Endothelial cell of umbilical vein (primary cell): Measurements from ENCODE around the gene IDUA. TPM values are rescaled to one million over a fixed set of nuclear protein-coding genes. Genes with fewer than 3 reads are reported as not detected.

Experiments
- BruUV-seq: library from RNA; stranded (reverse); fragments of 400-500 nt; replicated peaks from 2 replicates; lab custom pipeline; 2021; lab: Mats Ljungman, UMichigan
- CTCF ChIA-PET: fragments of 300-600, 350-600 bp; sonication (Branson Sonifier 250); formaldehyde crosslinking; loops from one replicate; lab custom pipeline; 2021; ENCODE audit warnings: antibody characterized with exemption, inconsistent platforms; lab: Charles Lee
- POLR2A ChIA-PET: fragments of 300-600, 350-600 bp; sonication (Branson Sonifier 250); formaldehyde crosslinking; loops from one replicate; lab custom pipeline; 2021; ENCODE audit warnings: antibody characterized with exemption, inconsistent platforms; lab: Charles Lee
- DNase-seq: peaks from one replicate; pipeline ENCODE4 v3.0.0-alpha.2; 2011; ENCODE audit warnings: low read depth, low spot score
- FAIRE-seq: peaks from 2 replicates; lab custom pipeline; 2011; peaks lifted over from hg19 to GRCh38; lab: Jason Lieb, UNC
- H2AFZ ChIP-seq: 2 replicates; pipeline ENCODE4 v1.6.0; 2012; ENCODE audit warnings: low read depth, low read length, control low read depth, inconsistent platforms
- H3K27ac ChIP-seq: 2 replicates; pipeline ENCODE4 v1.5.1; 2011; ENCODE audit warnings: low read depth, mild to moderate bottlenecking, control low read depth, low read length, moderate library complexity; ENCODE audit not compliant: insufficient read depth
- H3K27me3 ChIP-seq, 2 experiments: 2 replicates each; pipeline versions ENCODE4 v1.6.0 to v1.6.1; 2011; ENCODE audit warnings: low read length in 2 of 2, mixed read lengths in 1 of 2; ENCODE audit not compliant: control insufficient read depth in 2 of 2, insufficient read depth in 2 of 2
- H3K36me3 ChIP-seq, 2 experiments: 2 replicates in 1 of 2; 3 replicates in 1 of 2; pipeline ENCODE4 v1.5.1; 2011; ENCODE audit warnings: low read length in 2 of 2, mild to moderate bottlenecking in 1 of 2, moderate library complexity in 1 of 2; ENCODE audit not compliant: control insufficient read depth in 2 of 2, insufficient read depth in 2 of 2; ENCODE audit errors: extremely low read depth in 1 of 2
- H3K4me1 ChIP-seq: 3 replicates; pipeline ENCODE4 v1.5.1; 2011; ENCODE audit warnings: mild to moderate bottlenecking, low read length; ENCODE audit not compliant: control insufficient read depth, insufficient read depth; ENCODE audit errors: extremely low read depth
- H3K4me2 ChIP-seq: 2 replicates; pipeline ENCODE4 v1.6.1; 2011; ENCODE audit warnings: low read length, control low read depth, mixed read lengths; ENCODE audit not compliant: insufficient read depth
- H3K4me3 ChIP-seq, 3 experiments: fragments of 200-600 bp in 1 of 3; sonication (generic), shearing (Covaris generic) in 1 of 3; replicated peaks in 1 of 3; 2 replicates each; pipeline ENCODE4 v1.5.1; 2011 to 2016; ENCODE audit warnings: control low read depth in 3 of 3, low read length in 3 of 3, mild to moderate bottlenecking in 2 of 3, inconsistent platforms in 1 of 3, low read depth in 1 of 3, moderate library complexity in 1 of 3; ENCODE audit not compliant: insufficient read depth in 1 of 3
- H3K79me2 ChIP-seq: 2 replicates; pipeline ENCODE4 v1.6.0; 2012; ENCODE audit warnings: low read length, inconsistent platforms; ENCODE audit not compliant: control insufficient read depth, insufficient read depth
- H3K9ac ChIP-seq: replicated peaks from 2 replicates; pipeline ENCODE3; 2011; ENCODE audit warnings: low read length, control low read depth; ENCODE audit not compliant: insufficient read depth; ENCODE audit errors: extremely low read depth
- H3K9me1 ChIP-seq: replicated peaks from 3 replicates; pipeline ENCODE4 v1.6.0; 2011; ENCODE audit warnings: mild to moderate bottlenecking, low read length; ENCODE audit not compliant: control insufficient read depth, insufficient read depth; ENCODE audit errors: extremely low read depth
- H3K9me3 ChIP-seq: replicated peaks from 2 replicates; pipeline ENCODE4 v1.5.1; 2012; ENCODE audit warnings: low read length, inconsistent platforms; ENCODE audit not compliant: control insufficient read depth, insufficient read depth
- H4K20me1 ChIP-seq: replicated peaks from 2 replicates; pipeline ENCODE3; 2011; ENCODE audit warnings: mild to moderate bottlenecking, low read length; ENCODE audit not compliant: control insufficient read depth, insufficient read depth; ENCODE audit errors: extremely low read depth
- CTCF ChIP-seq, 2 donors: IDR thresholded peaks; 1 replicate in 1 of 2; 2 replicates in 1 of 2; pipeline ENCODE4 v1.5.1; 2011; ENCODE audit warnings: low read length in 2 of 2, mild to moderate bottlenecking in 2 of 2, moderate library complexity in 2 of 2, control low read depth in 1 of 2, inconsistent platforms in 1 of 2, low read depth in 1 of 2; ENCODE audit not compliant: insufficient read depth in 1 of 2; ENCODE audit errors: extremely low read depth in 1 of 2
- EZH2 ChIP-seq: IDR thresholded peaks from 2 replicates; pipeline ENCODE4 v1.6.1; 2012; ENCODE audit warnings: borderline replicate concordance, low read depth, mild to moderate bottlenecking, moderate library complexity, low read length, inconsistent platforms; ENCODE audit not compliant: severe bottlenecking
- GATA2 ChIP-seq: IDR thresholded peaks from 2 replicates; pipeline ENCODE4 v1.7.0; 2011; ENCODE audit warnings: low read depth, mild to moderate bottlenecking, moderate library complexity, mixed read lengths, low read length; ENCODE audit not compliant: insufficient read length, insufficient read depth
- dilution Hi-C: fragments of 300-500 bp; cut with MboI; formaldehyde crosslinking; loops from one replicate; pipeline ENCODE4 v1.15.0; 2019; ENCODE audit warnings: low sequenced_read_pairs; ENCODE audit not compliant: extremely low pct_ligation_motif_present
- intact Hi-C: fragments of 100-400 bp; cut with micrococcal nuclease; formaldehyde crosslinking; loops from one replicate; pipeline ENCODE4 v1.10.0; 2022
- polyA plus RNA-seq, 4 experiments: library from polyadenylated mRNA; depleted of rRNA in 3 of 4; stranded (reverse) in 3 of 4; unstranded in 1 of 4; fragments of >200 nt; gene quantifications; 2 replicates each; pipeline versions ENCODE4 v1.2.1 to v1.2.3, GENCODE V29; 2011 to 2012; ENCODE audit warnings: missing spikeins in 1 of 4
- total RNA-seq: library from RNA; stranded (reverse); gene quantifications from 2 replicates; pipeline ENCODE4 v1.2.3, GENCODE V29; 2021

The IDUA gene
- total and polyA plus RNA-seq, 2 donors (not counting 3 experiments of a cell fraction or from before 2014, with no cell fraction given): 19.1 to 34.1 TPM

DNA sequence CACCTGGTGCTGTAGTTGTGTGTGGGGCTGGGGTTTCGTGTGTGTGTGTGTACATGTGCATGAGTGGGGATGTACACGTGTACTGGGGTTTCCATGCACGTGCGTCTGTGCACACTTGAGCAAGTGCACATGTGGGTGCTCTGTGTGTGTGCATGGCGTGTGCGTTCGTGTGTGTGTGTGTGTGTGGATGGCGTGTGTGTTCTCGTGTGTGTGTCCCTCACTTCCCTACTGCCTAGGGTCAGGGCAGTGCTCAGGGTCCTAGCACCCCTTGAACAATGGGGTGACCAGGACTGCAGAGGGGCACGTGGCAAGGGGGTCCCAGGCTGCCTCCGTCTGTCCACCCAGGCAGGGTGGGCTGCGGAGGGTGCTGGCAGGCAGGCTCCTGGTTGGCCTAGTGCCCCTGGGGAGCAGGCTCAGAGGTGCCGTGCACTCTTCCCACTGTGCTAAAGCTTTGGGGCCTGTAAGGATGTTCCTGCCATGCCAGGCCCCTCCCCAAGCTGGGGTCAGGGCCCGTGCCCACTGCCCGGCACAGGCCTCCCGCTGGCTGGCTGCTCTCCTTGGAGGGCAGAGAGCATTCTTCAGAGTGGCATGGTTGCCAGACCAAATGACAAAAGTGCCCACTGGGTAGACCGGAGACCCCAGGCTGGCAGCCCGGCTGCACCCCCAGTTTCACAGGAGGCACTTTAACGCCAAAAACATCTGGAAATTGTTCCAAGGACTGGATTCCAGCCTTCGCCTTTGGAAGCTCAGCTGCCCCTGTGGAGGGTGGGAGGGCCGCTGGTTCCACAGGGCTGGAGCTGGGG lies 53.7 kb downstream of the IDUA start:
- Histone ChIP-seq H3K9ac (no peak overlapping the region), H3K9me3 (no peaks in the 10 kb centered on the region), H3K27me3 (no peaks in the 10 kb centered on the region), H3K27ac (no peak overlapping the region), H4K20me1 (no peaks in the 10 kb centered on the region), H3K79me2 (no peaks in the 10 kb centered on the region), H3K9me1 (no peaks in the 10 kb centered on the region), H3K36me3 (no peaks in the 10 kb centered on the region), H3K4me1 (peaks cover 18% of the 10 kb centered on the region), H3K4me3 (no peak overlapping the region), H2AFZ (no peak overlapping the region), H3K4me2 (no peak overlapping the region)
- FAIRE-seq (no peak), DNase-seq (no peak)
- no TSS peak for BruUV-seq
- ChIA-PET POLR2A (no interaction called here), CTCF (no interaction called here)
- TF ChIP-seq CTCF (IDR thresholded peaks at IDR 0.05; ENCODE audit: extremely low read depth in 1 of 2, insufficient read depth in 1 of 2, low read depth in 1 of 2, low read length in 2 of 2) (no peak), GATA2 (no peak), EZH2 (no peak)
- intact Hi-C loops (no loop called here), dilution Hi-C loops (no loop called here)
